WTC11 (cell line): ENCODE data around the gene OBI1.

Experiments used
- ATF2 ChIP-seq: sonication (generic); formaldehyde crosslinking; IDR thresholded peaks from 2 replicates; pipeline ENCODE4 v1.8.1; 2022; ENCODE audit warnings: low read depth, missing genetic modification reagents, borderline replicate concordance
- CREB1 ChIP-seq: sonication (generic); formaldehyde crosslinking; IDR thresholded peaks from 2 replicates; pipeline ENCODE4 v1.8.0; 2023; ENCODE audit warnings: mild to moderate bottlenecking, missing genetic modification reagents
- FOXJ3 ChIP-seq: sonication (generic); formaldehyde crosslinking; IDR thresholded peaks from 2 replicates; pipeline ENCODE4 v1.9.0; 2021; ENCODE audit warnings: missing genetic modification reagents, mild to moderate bottlenecking, borderline replicate concordance
- FOXP1 ChIP-seq: sonication (generic); formaldehyde crosslinking; IDR thresholded peaks from 2 replicates; pipeline ENCODE4 v1.8.0; 2022; ENCODE audit warnings: missing genetic modification reagents, mild to moderate bottlenecking, moderate library complexity, borderline replicate concordance
- GABPB1 ChIP-seq: sonication (generic); formaldehyde crosslinking; IDR thresholded peaks from 2 replicates; pipeline ENCODE4 v1.8.1; 2023; ENCODE audit warnings: mild to moderate bottlenecking, missing genetic modification reagents
- RELA ChIP-seq: sonication (generic); formaldehyde crosslinking; IDR thresholded peaks from 2 replicates; pipeline ENCODE4 v1.8.1; 2022; ENCODE audit warnings: missing genetic modification reagents, mild to moderate bottlenecking, borderline replicate concordance
- SP1 ChIP-seq: sonication (generic); formaldehyde crosslinking; conservative IDR thresholded peaks from 2 replicates; pipeline ENCODE4 v1.8.1; 2022; ENCODE audit warnings: missing genetic modification reagents
- TCF7 ChIP-seq: sonication (generic); formaldehyde crosslinking; IDR thresholded peaks from 2 replicates; pipeline ENCODE4 v1.8.0; 2022; ENCODE audit warnings: mild to moderate bottlenecking, low read depth, missing genetic modification reagents, moderate library complexity
- ZNF232 ChIP-seq: sonication (generic); formaldehyde crosslinking; IDR thresholded peaks from 2 replicates; pipeline ENCODE4 v1.8.0; 2022; ENCODE audit warnings: mild to moderate bottlenecking, missing genetic modification reagents
- ZNF317 ChIP-seq: sonication (generic); formaldehyde crosslinking; IDR thresholded peaks from 2 replicates; pipeline ENCODE4 v1.8.1; 2023; ENCODE audit warnings: low read depth, mild to moderate bottlenecking, moderate library complexity, missing genetic modification reagents, borderline replicate concordance
- ZNF416 ChIP-seq: fragments of 250-450 bp; sonication (Bioruptor Pico); IDR thresholded peaks from 2 replicates; pipeline ENCODE4 v1.9.0; 2021; ENCODE audit warnings: mild to moderate bottlenecking, inconsistent platforms
- TF ChIP-seq, protein P1 (sequence below): fragments of 200-600 bp; IDR thresholded peaks from 2 replicates; pipeline ENCODE4 v1.8.0; 2022; ENCODE audit warnings: antibody characterized with exemption
- TF ChIP-seq, protein P2 (sequence below): sonication (generic); formaldehyde crosslinking; IDR thresholded peaks from 2 replicates; pipeline ENCODE4 v1.8.0; 2023; ENCODE audit warnings: missing genetic modification reagents
- TF ChIP-seq, protein P3 (sequence below): sonication (generic); formaldehyde crosslinking; conservative IDR thresholded peaks from 2 replicates; pipeline ENCODE4 v1.8.1; 2023; ENCODE audit warnings: mild to moderate bottlenecking, low read depth, missing genetic modification reagents, moderate library complexity

DNA sequence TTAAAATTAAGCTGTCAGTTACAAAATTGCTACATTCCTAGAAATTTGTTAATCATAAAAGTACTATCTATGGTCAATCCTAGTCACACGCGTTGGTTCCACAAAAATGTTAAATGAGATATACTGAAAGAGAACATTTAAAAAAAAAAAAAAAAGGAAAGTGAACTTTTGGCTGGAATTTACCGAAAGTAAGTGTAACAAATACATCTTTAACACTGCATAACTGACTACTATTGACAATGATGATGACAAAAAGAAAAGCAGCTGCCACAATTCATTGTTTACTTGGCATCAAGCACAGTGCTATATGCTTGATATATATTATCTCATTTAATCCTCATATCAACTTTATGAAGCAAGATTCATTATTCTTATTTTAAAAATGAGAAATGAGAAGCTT, 35.8 kb downstream of the OBI1 start:
- TF ChIP-seq ATF2 (CRISPR knock-in tag) = no peak
- no peak for TF ChIP-seq ZNF232 (CRISPR knock-in tag)
- TF ChIP-seq, protein P1, sequence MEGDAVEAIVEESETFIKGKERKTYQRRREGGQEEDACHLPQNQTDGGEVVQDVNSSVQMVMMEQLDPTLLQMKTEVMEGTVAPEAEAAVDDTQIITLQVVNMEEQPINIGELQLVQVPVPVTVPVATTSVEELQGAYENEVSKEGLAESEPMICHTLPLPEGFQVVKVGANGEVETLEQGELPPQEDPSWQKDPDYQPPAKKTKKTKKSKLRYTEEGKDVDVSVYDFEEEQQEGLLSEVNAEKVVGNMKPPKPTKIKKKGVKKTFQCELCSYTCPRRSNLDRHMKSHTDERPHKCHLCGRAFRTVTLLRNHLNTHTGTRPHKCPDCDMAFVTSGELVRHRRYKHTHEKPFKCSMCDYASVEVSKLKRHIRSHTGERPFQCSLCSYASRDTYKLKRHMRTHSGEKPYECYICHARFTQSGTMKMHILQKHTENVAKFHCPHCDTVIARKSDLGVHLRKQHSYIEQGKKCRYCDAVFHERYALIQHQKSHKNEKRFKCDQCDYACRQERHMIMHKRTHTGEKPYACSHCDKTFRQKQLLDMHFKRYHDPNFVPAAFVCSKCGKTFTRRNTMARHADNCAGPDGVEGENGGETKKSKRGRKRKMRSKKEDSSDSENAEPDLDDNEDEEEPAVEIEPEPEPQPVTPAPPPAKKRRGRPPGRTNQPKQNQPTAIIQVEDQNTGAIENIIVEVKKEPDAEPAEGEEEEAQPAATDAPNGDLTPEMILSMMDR = no peak
- no peak for TF ChIP-seq ZNF317
- TF ChIP-seq, protein P2, sequence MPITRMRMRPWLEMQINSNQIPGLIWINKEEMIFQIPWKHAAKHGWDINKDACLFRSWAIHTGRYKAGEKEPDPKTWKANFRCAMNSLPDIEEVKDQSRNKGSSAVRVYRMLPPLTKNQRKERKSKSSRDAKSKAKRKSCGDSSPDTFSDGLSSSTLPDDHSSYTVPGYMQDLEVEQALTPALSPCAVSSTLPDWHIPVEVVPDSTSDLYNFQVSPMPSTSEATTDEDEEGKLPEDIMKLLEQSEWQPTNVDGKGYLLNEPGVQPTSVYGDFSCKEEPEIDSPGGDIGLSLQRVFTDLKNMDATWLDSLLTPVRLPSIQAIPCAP = no peak
- no peak for TF ChIP-seq FOXJ3 (CRISPR knock-in tag)
- TF ChIP-seq RELA (CRISPR knock-in tag) = no peak
- TF ChIP-seq ZNF416 (CRISPR knock-in tag) = no peak
- TF ChIP-seq CREB1 (CRISPR knock-in tag) = no peak
- no peak for TF ChIP-seq GABPB1
- TF ChIP-seq SP1 (CRISPR knock-in tag) = no peak
- TF ChIP-seq FOXP1 (CRISPR knock-in tag) = no peak
- TF ChIP-seq, protein P3, sequence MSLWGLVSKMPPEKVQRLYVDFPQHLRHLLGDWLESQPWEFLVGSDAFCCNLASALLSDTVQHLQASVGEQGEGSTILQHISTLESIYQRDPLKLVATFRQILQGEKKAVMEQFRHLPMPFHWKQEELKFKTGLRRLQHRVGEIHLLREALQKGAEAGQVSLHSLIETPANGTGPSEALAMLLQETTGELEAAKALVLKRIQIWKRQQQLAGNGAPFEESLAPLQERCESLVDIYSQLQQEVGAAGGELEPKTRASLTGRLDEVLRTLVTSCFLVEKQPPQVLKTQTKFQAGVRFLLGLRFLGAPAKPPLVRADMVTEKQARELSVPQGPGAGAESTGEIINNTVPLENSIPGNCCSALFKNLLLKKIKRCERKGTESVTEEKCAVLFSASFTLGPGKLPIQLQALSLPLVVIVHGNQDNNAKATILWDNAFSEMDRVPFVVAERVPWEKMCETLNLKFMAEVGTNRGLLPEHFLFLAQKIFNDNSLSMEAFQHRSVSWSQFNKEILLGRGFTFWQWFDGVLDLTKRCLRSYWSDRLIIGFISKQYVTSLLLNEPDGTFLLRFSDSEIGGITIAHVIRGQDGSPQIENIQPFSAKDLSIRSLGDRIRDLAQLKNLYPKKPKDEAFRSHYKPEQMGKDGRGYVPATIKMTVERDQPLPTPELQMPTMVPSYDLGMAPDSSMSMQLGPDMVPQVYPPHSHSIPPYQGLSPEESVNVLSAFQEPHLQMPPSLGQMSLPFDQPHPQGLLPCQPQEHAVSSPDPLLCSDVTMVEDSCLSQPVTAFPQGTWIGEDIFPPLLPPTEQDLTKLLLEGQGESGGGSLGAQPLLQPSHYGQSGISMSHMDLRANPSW (CRISPR knock-in tag) = no peak
- no peak for TF ChIP-seq TCF7 (CRISPR knock-in tag)
